Kidney (tissue), 22 donors: ENCODE measurements around the gene ATG9A. TPM values are rescaled to one million over a fixed set of nuclear protein-coding genes. Genes with fewer than 3 reads are reported as not detected.

Source experiments
- DNase-seq, 5 donors: peaks; one replicate each; pipeline ENCODE4 v3.0.0-alpha.2; 2013 to 2020
- FAIRE-seq: peaks from 2 replicates; lab custom pipeline; 2012; peaks lifted over from hg19 to GRCh38; lab: Jason Lieb, UNC
- H3K27ac ChIP-seq, 2 donors: one replicate each; pipeline ENCODE4 v1.7.0; 2013; ENCODE audit warnings: low read depth in 2 of 2, low read length in 2 of 2, inconsistent platforms in 1 of 2
- H3K27me3 ChIP-seq: one replicate; pipeline ENCODE4 v1.7.1; 2013; ENCODE audit warnings: low read length, inconsistent platforms; ENCODE audit not compliant: control insufficient read depth, insufficient read depth
- H3K36me3 ChIP-seq, 3 donors: one replicate each; pipeline versions ENCODE4 v1.7.0 to v1.7.1; 2013; ENCODE audit warnings: low read length in 3 of 3, control low read depth in 1 of 3, inconsistent platforms in 1 of 3; ENCODE audit not compliant: insufficient read depth in 3 of 3, control insufficient read depth in 2 of 3
- H3K4me1 ChIP-seq, 3 donors: one replicate each; pipeline versions ENCODE4 v1.7.0 to v1.7.1; 2013; ENCODE audit warnings: low read length in 3 of 3, inconsistent platforms in 1 of 3, low read depth in 1 of 3; ENCODE audit not compliant: control insufficient read depth in 2 of 3, insufficient read depth in 2 of 3
- H3K4me3 ChIP-seq, 3 donors: one replicate each; pipeline versions ENCODE4 v1.7.0 to v1.8.1; 2013; ENCODE audit warnings: low read length in 3 of 3, control low read depth in 1 of 3, inconsistent platforms in 1 of 3
- H3K9ac ChIP-seq, 3 donors: one replicate each; pipeline versions ENCODE4 v1.7.0 to v1.7.1; 2013; ENCODE audit warnings: low read length in 3 of 3, control low read depth in 1 of 3, inconsistent platforms in 1 of 3
- H3K9me3 ChIP-seq, 3 donors: one replicate each; pipeline versions ENCODE4 v1.7.0 to v1.7.1; 2013; ENCODE audit warnings: low read length in 3 of 3, control low read depth in 1 of 3, inconsistent platforms in 1 of 3; ENCODE audit not compliant: control insufficient read depth in 2 of 3, insufficient read depth in 1 of 3
- intact Hi-C: fragments of 100-400 bp; cut with DNase I; formaldehyde crosslinking; loops from one replicate; pipeline ENCODE4 v1.11.1; 2022
- long read RNA-seq, 10 donors: library from polyadenylated mRNA in 1 of 10; unstranded in 1 of 10; transcript quantifications; one replicate each; pipeline ENCODE4 v2.0.0 and lab custom pipeline, GENCODE V29; 2021 to 2026
- polyA plus RNA-seq: library from polyadenylated mRNA; stranded (reverse); fragments of 350-450 nt; fragmentation: Illumina TruSeq; extraction: RNeasy Lipid Tissue Mini Kit (QIAGEN cat#74804); gene quantifications from one replicate; pipeline ENCODE4 v1.2.3, GENCODE V29; 2014; ENCODE audit warnings: low read depth, low replicate concordance; ENCODE audit not compliant: insufficient read depth
- total RNA-seq: library from RNA; stranded (reverse); fragmentation: NEBNext Ultra II Directional; extraction: Animal tissue kit (Norgen Biotek cat#: 25700); gene quantifications from one replicate; pipeline ENCODE4 v1.2.1, GENCODE V29; 2021
- TF ChIP-seq, protein P1 (sequence below): IDR thresholded peaks from 3 replicates; pipeline ENCODE4 v1.5.1; 2012; ENCODE audit warnings: mild to moderate bottlenecking, moderate library complexity, borderline replicate concordance; ENCODE audit not compliant: insufficient read depth; ENCODE audit errors: extremely low read depth
- donor health status: control.
- donor health status: control.
- donor health status: control.
- donor health status: control.
- donor health status: control.
- donor health status: DM: yes; HTN: yes; CAD: no.
- donor health status: Normal renal cell carcinoma (clear cell type).

Gene ATG9A, protein sequence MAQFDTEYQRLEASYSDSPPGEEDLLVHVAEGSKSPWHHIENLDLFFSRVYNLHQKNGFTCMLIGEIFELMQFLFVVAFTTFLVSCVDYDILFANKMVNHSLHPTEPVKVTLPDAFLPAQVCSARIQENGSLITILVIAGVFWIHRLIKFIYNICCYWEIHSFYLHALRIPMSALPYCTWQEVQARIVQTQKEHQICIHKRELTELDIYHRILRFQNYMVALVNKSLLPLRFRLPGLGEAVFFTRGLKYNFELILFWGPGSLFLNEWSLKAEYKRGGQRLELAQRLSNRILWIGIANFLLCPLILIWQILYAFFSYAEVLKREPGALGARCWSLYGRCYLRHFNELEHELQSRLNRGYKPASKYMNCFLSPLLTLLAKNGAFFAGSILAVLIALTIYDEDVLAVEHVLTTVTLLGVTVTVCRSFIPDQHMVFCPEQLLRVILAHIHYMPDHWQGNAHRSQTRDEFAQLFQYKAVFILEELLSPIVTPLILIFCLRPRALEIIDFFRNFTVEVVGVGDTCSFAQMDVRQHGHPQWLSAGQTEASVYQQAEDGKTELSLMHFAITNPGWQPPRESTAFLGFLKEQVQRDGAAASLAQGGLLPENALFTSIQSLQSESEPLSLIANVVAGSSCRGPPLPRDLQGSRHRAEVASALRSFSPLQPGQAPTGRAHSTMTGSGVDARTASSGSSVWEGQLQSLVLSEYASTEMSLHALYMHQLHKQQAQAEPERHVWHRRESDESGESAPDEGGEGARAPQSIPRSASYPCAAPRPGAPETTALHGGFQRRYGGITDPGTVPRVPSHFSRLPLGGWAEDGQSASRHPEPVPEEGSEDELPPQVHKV
- total RNA-seq (41.5 TPM), polyA plus RNA-seq (24.0 TPM)
- long read RNA-seq, donor 1, partial matches to known transcripts = 0 of 2 reads
- long read RNA-seq, donor 1, other reads (novel, unspliced or antisense) = 0 of 2 reads
- long read RNA-seq, donor 2, partial matches to known transcripts = 0 of 2 reads
- long read RNA-seq, donor 2, other reads (novel, unspliced or antisense) = 0 of 2 reads
- long read RNA-seq, donor 3, full-length matches to known transcripts = 2 of 2 reads
- long read RNA-seq, donor 3, partial matches to known transcripts = 0 of 2 reads
- long read RNA-seq, donor 3, other reads (novel, unspliced or antisense) = 0 of 2 reads
- long read RNA-seq, donor 4, partial matches to known transcripts = 0 of 5 reads
- long read RNA-seq, donor 4, other reads (novel, unspliced or antisense) = 0 of 5 reads
- long read RNA-seq, donor 5 = 0 reads
- long read RNA-seq, donor 6 = 0 reads
- long read RNA-seq, donor 7, full-length matches to known transcripts = 7 of 28 reads
- long read RNA-seq, donor 7, partial matches to known transcripts = 12 of 28 reads
- long read RNA-seq, donor 7, other reads (novel, unspliced or antisense) = 9 of 28 reads
- long read RNA-seq, donor 8, partial matches to known transcripts = 0 of 3 reads
- long read RNA-seq, donor 8, other reads (novel, unspliced or antisense) = 0 of 3 reads
- long read RNA-seq, donor 9, full-length matches to known transcripts = 3 of 3 reads
- long read RNA-seq, donor 9, partial matches to known transcripts = 0 of 3 reads
- long read RNA-seq, donor 9, other reads (novel, unspliced or antisense) = 0 of 3 reads
- long read RNA-seq, donor 10, partial matches to known transcripts = 0 of 3 reads
- long read RNA-seq, donor 10, other reads (novel, unspliced or antisense) = 0 of 3 reads

DNA sequence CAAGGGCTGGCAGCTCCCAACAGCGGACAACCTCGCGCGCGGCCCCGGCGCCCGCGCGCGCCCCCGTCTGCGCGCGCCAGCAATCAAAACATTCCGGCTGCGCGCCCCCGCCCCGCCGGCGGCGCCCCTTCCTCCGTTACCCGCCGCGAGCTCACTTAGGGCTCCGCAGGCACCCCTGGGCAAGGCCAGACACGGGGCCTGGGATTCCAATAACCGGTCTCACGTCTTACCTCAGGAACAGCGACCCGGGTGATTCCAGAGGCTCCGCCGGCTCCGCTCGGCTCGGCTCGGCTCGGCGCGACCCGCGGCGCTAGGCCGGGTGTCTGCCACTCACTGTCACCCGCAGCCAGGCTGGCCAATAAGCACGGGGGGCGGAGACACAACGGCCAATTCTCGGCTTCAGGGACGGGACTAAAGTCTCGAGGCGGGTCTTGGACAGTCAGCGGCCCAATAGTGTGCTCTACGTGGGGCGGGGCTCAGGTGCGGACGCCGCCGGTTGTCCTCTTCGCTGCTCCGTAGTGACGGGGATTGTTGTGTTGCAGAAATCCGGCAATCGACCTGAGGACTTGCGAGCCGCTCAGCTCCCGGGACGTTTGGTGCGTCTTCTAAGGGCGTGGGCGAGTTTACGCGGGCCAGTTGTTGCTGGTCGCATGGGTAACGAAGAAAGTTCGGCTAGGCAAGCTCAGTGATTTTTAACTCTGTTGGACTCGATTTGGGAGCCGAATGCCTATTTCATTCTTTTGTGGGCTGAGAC is at the start of gene ATG9A, which contains the start of gene ANKZF1:
Gene ATG9A, minus strand, starts transcription at position 332 of the 754 bp plus-strand sequence. CDS start 1,612 bp downstream, outside the sequence.
Gene ANKZF1, plus strand, starts transcription at position 502 of the 754 bp plus-strand sequence. CDS start 452 bp downstream, outside the sequence.
- FAIRE-seq (peak; percentile 89), DNase-seq (peak; percentile 99 to 100 (median 99))
- intact Hi-C loops = no loop called here
- Histone ChIP-seq H3K9ac (peak within 1 kb of the TSS; percentile 95 to 100 (median 99)), H3K27me3 (no peaks in the 10 kb centered on the region), H3K9me3 (no peaks in the 10 kb centered on the region), H3K27ac (peak within 1 kb of the TSS; percentile 91 to 96), H3K36me3 (peaks cover 17 to 46% (median 26%) of the 10 kb centered on the region in 3 donors), H3K4me3 (peak within 1 kb of the TSS; percentile 97 to 98 (median 97)), H3K4me1 (peaks cover 0 to 17% (median 11%) of the 10 kb centered on the region in 3 donors)
- TF ChIP-seq, protein P1, sequence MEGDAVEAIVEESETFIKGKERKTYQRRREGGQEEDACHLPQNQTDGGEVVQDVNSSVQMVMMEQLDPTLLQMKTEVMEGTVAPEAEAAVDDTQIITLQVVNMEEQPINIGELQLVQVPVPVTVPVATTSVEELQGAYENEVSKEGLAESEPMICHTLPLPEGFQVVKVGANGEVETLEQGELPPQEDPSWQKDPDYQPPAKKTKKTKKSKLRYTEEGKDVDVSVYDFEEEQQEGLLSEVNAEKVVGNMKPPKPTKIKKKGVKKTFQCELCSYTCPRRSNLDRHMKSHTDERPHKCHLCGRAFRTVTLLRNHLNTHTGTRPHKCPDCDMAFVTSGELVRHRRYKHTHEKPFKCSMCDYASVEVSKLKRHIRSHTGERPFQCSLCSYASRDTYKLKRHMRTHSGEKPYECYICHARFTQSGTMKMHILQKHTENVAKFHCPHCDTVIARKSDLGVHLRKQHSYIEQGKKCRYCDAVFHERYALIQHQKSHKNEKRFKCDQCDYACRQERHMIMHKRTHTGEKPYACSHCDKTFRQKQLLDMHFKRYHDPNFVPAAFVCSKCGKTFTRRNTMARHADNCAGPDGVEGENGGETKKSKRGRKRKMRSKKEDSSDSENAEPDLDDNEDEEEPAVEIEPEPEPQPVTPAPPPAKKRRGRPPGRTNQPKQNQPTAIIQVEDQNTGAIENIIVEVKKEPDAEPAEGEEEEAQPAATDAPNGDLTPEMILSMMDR = peak; percentile 5

DNA sequence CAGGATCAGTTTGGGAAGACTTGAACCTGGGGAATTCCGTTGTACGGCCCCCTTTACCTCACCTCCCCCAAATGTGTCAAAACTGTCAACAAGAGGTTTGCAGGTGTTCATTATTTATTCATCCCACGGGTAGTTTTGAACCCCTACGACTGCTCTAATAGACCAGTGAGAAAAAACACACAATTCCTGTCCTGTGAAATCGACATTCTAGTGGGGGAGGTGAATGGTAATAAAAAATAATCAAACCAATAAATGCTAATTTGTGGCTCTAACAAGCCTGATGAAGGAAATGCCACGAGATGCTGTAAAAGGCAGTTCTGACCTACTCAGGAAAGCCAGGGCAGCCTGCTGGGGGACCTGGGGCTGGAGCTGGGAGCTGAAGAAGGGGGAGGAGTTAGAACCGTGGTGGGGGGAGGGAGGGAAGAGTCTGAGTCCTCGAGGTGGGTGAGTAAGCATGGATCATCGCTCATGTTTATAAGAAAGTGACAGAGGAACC is 49.3 kb upstream of the ATG9A start:
- FAIRE-seq (no peak), DNase-seq (peak in 1 of 5 donors; percentile 32)
- Histone ChIP-seq H3K4me3 (peak overlapping the region; percentile 52 to 92 (median 65)), H3K4me1 (peaks cover 8 to 21% (median 16%) of the 10 kb centered on the region in 3 donors), H3K27ac (peak overlapping the region; percentile 93 to 97), H3K9me3 (no peaks in the 10 kb centered on the region), H3K9ac (peak overlapping the region; percentile 43 to 85 (median 67)), H3K36me3 (peaks cover 0 to 15% (median 9%) of the 10 kb centered on the region in 3 donors), H3K27me3 (no peaks in the 10 kb centered on the region)
- TF ChIP-seq, protein P1 = no peak
- intact Hi-C loops = no loop called here
